NT2/D1 (cell line): ENCODE measurements around the gene ATP6V0A4.

ENCODE experiments used
- SUZ12 ChIP-seq: IDR thresholded peaks from 2 replicates; pipeline ENCODE4 v1.6.1; 2011; ENCODE audit not compliant: insufficient read length, insufficient read depth; ENCODE audit errors: extremely low read depth
- ZNF274 ChIP-seq: IDR thresholded peaks from 2 replicates; pipeline ENCODE4 v1.6.1; 2011; ENCODE audit warnings: mild to moderate bottlenecking, low read depth, low read length

GRCh38 chr7:138829335-138829734 is 31.3 kb upstream of the ATP6V0A4 start:
- no peak for TF ChIP-seq ZNF274
- TF ChIP-seq SUZ12, result no peak
